Measurements from ENCODE around the gene SLC17A9.

The SLC17A9 gene

DNA sequence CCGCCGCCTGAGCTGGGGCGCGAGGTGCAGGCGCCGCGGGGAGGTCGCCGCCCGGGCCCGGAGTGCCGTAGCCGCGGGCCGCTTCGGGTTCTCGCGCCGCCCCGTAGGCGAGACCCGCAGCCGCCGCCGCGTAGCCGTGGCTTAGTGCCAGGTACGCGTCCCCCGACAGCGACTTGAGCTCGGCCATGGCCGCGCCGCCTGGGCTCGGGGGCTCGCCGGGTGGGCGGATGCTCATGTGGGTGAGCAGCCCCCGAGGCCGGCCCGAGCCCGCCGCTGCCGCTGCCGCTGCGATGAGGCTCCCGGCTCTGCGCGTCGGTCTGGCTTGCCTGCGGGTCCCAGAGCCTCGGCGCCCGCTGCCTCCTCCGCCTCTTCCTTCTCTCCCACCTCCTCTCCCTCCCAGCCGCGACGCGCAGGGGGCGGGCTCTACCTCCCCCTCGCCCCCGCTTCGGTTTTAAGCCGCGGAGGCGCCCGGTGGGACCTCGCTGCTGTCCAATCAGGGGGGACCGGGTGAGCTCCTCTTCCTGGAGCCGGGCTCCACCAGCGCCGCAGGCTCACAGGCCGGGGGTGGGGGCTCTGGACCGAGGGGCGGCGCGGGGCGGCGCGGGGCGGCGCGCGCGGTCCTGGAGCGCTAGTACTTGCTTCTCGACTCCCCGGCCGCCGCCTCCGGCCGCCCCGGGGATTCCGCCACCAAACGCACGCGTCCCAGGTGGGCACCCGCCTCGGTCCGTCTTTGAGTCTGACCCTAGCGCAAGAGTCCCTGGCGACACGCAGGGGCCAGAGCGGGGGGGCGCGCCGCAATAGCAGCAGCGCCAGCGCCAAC lies 54.2 kb downstream of the SLC17A9 start, which contains the start of gene BHLHE23:
BHLHE23 (minus strand) TSS at position 425 of the 820 bp plus-strand sequence; CDS start at position 235, 190 bp downstream.
- H3K36me3 ChIP-seq, result no peaks in the 10 kb centered on the region
- TF ChIP-seq Cebpa-rat (IDR thresholded peaks at IDR 0.05), result no peak
- H3K27me3 ChIP-seq, result peaks cover 66% of the 10 kb centered on the region
- H3K4me2 ChIP-seq, result peak within 1 kb of the TSS; percentile 99
- H3K4me1 ChIP-seq, result peaks cover 97% of the 10 kb centered on the region
- H3K27ac ChIP-seq, result peak within 1 kb of the TSS; percentile 56
- H4K20me1 ChIP-seq, result peaks cover 35% of the 10 kb centered on the region
- peak within 1 kb of the TSS; percentile 73 for H3K4me3 ChIP-seq
- no peaks in the 10 kb centered on the region for H3K9me3 ChIP-seq
- H3K9ac ChIP-seq, result peak within 1 kb of the TSS; percentile 66

DNA sequence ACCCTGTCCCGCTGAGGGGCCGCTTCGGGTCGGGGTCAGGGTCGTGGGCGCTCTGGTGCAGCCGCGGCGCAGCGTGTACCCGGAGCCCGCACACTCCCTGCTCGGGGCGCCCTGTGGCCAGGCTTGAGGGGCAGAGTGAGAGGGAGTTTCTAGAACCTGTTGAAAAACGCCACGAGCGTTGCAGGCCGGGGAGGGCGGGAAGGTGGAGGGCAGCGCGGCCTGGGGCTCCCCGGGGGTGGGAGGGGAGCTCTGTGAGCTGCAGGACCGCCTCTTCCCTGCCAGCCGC lies 54.8 kb downstream of the SLC17A9 start:
- TF ChIP-seq Cebpa-rat (IDR thresholded peaks at IDR 0.05), result no peak
- Histone ChIP-seq H3K27ac (peak overlapping the region; percentile 56), H3K27me3 (peaks cover 66% of the 10 kb centered on the region), H3K4me3 (peak overlapping the region; percentile 73), H3K36me3 (no peaks in the 10 kb centered on the region), H3K4me1 (peaks cover 97% of the 10 kb centered on the region), H3K4me2 (peak overlapping the region; percentile 99), H4K20me1 (peaks cover 35% of the 10 kb centered on the region), H3K9ac (peak overlapping the region; percentile 66), H3K9me3 (no peaks in the 10 kb centered on the region)

DNA sequence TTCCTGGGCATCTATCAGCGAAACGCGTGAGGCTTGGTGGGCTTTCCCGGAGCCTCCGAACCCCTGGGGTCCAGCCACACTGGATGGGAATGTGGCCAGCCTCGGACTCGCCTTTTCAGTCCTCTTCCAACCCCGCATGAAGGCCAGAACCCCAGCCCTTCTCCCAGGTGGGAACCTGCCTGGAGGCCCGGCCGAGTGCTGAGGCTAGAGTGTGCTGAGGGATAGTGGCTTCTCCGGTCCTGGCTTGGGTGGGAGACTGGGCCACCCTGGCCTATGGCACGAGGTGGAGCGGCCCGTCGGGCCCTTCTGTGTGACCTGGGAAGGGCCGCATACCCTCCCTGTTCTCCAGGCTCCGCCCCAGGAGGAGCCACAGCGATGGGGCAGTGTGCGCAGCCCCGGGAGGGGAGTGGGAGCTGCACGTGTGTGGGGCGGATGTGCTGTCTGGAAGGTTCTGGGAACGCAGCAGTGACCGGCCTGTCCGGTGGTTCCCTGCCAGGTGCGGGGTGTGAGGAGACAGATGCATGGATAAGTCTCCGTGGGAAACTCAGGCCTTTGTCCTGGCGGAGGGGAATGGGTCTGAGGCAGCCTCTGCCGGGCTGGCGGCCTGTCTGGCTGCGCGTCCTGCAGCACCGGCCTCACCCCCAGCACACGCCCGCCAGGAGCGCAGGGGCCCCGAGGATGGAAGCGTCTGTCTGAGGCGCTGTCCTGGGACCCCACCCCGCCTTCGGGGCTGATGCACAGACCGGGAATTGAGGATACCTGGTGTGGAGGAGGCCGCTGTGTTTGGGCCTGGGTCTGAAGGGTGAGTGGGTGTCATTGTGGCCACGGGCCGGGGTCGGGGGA lies 55.4 kb downstream of the SLC17A9 start:
- peak overlapping the region; percentile 66 for H3K9ac ChIP-seq
- peaks cover 5% of the 10 kb centered on the region for H3K9me3 ChIP-seq
- H3K27me3 ChIP-seq, result peaks cover 62% of the 10 kb centered on the region
- no peak for TF ChIP-seq Cebpa-rat (IDR thresholded peaks at IDR 0.05)
- peak overlapping the region; percentile 99 for H3K4me2 ChIP-seq
- peaks cover 35% of the 10 kb centered on the region for H4K20me1 ChIP-seq
- H3K4me1 ChIP-seq, result peaks cover 97% of the 10 kb centered on the region
- 0 out of 2 replicates have a peak overlapping the region, but pooled peaks have one; percentile 56 for H3K27ac ChIP-seq
- peak overlapping the region; percentile 73 for H3K4me3 ChIP-seq
- no peaks in the 10 kb centered on the region for H3K36me3 ChIP-seq

DNA sequence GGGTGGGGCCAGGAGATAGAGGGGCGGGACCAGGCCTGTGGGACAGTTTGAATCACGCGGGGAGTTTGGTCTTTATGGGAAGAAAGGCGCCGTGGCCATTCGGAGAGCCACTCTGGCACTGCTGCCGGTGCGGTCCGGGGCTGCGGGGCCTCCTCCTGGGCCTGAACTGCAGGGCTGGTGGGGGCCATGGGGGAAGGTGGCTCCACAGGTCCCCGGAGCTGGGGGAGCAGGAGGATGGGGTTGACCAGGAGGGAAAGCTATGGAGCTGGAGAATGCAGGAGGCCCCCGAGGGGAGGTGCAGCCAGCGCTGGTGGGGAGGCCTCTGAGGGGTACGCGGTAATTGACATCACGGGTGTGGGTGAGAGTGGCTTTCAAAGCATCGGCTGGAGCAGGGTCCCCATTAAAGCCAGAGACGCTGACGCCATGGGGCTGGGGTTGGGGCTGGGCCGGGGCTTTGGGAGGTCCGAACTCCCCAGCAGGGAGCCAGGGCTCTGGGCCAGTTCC lies 56.1 kb downstream of the SLC17A9 start:
- Histone ChIP-seq H3K9me3 (peaks cover 12% of the 10 kb centered on the region), H3K27ac (no peak overlapping the region), H3K27me3 (peaks cover 62% of the 10 kb centered on the region), H3K4me1 (peaks cover 93% of the 10 kb centered on the region), H4K20me1 (peaks cover 31% of the 10 kb centered on the region), H3K36me3 (no peaks in the 10 kb centered on the region), H3K4me3 (peak overlapping the region; percentile 73; the same call in 1 of the 2 replicates), H3K9ac (0 out of 2 replicates have a peak overlapping the region, but pooled peaks have one; percentile 13), H3K4me2 (peak overlapping the region; percentile 99)
- TF ChIP-seq Cebpa-rat (IDR thresholded peaks at IDR 0.05), result no peak

DNA sequence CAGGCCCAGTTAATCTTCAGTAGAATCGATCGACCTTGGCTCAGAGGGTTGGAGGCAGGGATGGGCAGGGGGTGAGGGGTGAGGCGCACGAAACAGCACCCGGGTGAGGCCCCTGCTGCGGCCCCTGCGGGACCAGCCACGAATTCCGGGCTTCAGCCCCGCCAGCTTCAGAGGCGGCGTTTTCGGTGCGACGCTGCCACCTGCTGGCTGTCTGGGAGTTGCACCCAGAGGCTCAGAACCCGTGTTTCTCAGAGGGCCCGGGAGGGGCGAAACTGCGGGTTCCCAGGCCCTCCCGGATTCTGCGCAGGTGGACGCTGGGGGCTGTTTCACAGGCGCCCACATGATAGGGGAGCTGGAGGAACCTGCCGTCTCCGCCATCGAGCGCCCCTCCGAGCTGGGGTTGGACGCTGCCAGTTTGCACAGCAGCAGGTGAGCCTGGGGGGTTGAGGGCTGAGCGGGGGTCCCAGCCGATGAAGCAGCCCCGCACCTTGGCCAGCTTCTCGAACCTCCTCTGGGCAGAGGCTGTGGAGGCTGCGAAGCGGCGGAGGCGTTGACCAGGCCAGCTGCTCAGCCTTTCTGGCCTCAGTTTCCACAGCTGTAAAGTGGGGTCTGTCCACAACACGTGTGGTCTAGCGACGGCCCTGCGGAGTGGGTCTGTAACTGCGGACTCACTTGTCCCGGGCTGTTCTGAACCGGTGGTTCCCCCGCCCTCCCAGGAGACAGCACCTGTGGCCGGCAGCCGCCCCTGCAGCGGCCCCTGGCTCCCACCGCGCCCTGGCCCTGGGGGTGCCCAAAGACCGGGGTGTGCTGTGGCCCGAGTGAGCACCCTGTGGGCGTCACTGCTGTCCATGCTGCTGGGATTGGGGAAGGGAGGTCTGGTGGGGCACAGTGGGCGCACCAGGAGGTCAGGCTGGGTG lies 56.8 kb downstream of the SLC17A9 start:
- H4K20me1 ChIP-seq, result peaks cover 24% of the 10 kb centered on the region
- H3K36me3 ChIP-seq, result no peaks in the 10 kb centered on the region
- peaks cover 86% of the 10 kb centered on the region for H3K4me1 ChIP-seq
- H3K9me3 ChIP-seq, result peaks cover 19% of the 10 kb centered on the region
- peak overlapping the region; percentile 74 for H3K27ac ChIP-seq
- no peak for TF ChIP-seq Cebpa-rat (IDR thresholded peaks at IDR 0.05)
- H3K4me3 ChIP-seq, result peak overlapping the region; percentile 73
- H3K9ac ChIP-seq, result peak overlapping the region; percentile 68
- H3K27me3 ChIP-seq, result peaks cover 62% of the 10 kb centered on the region
- peak overlapping the region; percentile 99 for H3K4me2 ChIP-seq

DNA sequence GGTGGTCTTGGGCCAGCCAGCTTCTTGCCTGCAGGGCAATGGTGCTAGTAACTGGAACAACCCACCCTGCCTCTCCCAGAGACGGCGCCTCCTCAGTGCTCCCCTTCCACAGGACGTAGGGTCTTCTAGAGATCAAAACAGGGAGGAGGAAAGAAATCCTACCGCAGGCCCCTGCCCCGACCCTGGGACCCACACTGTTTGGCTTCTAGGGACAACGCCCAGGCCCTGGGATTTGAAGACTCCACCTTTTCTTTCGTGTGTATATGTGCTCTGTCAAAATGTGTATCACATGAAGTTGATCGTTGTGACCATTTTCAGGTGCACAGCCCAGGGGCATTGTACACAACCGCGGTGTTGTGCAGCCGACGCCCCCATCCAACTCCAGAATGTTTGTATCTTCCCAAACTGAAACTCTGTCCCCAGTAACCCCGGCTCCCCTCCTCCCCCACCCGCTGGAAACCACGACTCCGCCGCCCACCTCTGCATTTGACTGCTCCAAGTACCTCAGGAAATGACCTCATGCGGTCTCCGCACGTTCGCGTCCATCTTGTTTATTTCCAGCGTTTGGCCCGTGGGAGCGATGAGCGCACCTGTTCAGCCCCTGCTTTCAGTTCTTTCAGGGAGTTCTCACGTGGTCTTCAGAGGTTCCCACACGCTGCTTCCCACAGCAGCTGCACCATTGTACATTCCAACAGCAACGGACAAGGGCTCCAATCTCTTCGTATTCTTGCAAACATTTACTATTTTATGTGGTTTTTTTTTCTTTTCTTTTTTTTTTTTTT lies 57.7 kb downstream of the SLC17A9 start:
- H3K4me2 ChIP-seq, result peak overlapping the region; percentile 99
- H3K9ac ChIP-seq, result peak overlapping the region; percentile 68
- H3K36me3 ChIP-seq, result no peaks in the 10 kb centered on the region
- peaks cover 82% of the 10 kb centered on the region for H3K4me1 ChIP-seq
- H4K20me1 ChIP-seq, result peaks cover 15% of the 10 kb centered on the region
- H3K9me3 ChIP-seq, result peaks cover 25% of the 10 kb centered on the region
- peaks cover 62% of the 10 kb centered on the region for H3K27me3 ChIP-seq
- H3K27ac ChIP-seq, result peak overlapping the region; percentile 85
- peak overlapping the region; percentile 73 for H3K4me3 ChIP-seq
- TF ChIP-seq Cebpa-rat (IDR thresholded peaks at IDR 0.05), result no peak

DNA sequence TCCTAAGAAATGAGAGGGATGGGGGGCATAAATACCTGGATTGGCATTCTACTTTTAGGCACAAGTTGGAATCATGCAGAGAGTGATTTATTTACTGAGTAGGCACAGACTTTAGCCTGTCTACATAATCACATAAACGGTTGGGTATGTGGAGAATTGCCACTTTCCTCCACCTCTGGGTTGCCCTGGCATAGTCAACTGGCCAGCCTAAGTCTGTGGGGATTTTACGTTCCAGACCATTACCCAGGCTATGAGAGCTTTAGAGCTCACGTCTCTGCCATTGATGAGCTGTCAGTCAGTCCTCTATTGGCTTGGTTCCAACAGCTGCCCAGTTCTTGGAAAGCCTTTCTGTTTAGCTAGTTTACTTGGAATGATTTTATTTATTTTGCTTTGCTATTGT lies 59.3 kb downstream of the SLC17A9 start:
- Histone ChIP-seq H3K4me2 (peak overlapping the region; percentile 99), H4K20me1 (no peaks in the 10 kb centered on the region), H3K9ac (no peak overlapping the region; the same call in 1 of the 2 replicates), H3K9me3 (peaks cover 25% of the 10 kb centered on the region), H3K27ac (0 out of 2 replicates have a peak overlapping the region, but pooled peaks have one; percentile 85), H3K4me1 (peaks cover 80% of the 10 kb centered on the region), H3K4me3 (peak overlapping the region; percentile 73; the same call in 1 of the 2 replicates), H3K36me3 (no peaks in the 10 kb centered on the region), H3K27me3 (peaks cover 62% of the 10 kb centered on the region)
- TF ChIP-seq Cebpa-rat (IDR thresholded peaks at IDR 0.05), result no peak

DNA sequence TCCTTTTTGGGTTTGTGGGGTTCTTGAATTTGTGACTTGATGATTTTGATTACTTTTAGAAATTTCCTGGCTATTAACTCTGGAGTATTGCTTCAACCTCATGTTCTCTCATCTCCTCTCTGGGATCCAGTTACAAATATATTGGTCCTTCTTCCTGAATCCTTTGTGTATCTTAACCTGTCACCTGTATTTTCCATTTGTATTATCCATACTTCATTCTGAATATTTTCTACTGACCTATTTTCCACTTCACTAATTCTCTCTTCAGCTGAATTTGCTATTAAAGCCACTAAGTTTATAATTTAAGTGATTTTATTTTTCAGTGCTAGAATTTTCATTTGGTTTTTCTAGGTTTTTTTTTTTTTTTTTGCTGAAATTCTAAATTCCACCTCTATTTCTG lies 60.7 kb downstream of the SLC17A9 start:
- Histone ChIP-seq H3K27ac (no peak overlapping the region), H3K9ac (no peak overlapping the region), H3K9me3 (peaks cover 25% of the 10 kb centered on the region), H3K4me1 (peaks cover 81% of the 10 kb centered on the region), H3K4me2 (no peak overlapping the region), H3K36me3 (no peaks in the 10 kb centered on the region), H3K4me3 (no peak overlapping the region), H4K20me1 (no peaks in the 10 kb centered on the region), H3K27me3 (peaks cover 50% of the 10 kb centered on the region)
- TF ChIP-seq Cebpa-rat (IDR thresholded peaks at IDR 0.05), result no peak

All from BLaER1 (cell line).